A549 (cell line): ENCODE data around the gene RCVRN.

Experiments
- KDM1A ChIP-seq: fragments of 200-600 bp; sonication (generic); IDR thresholded peaks from 2 replicates; pipeline ENCODE4 v1.6.1; 2016; ENCODE audit warnings: low read depth, mild to moderate bottlenecking
- PHF8 ChIP-seq: fragments of 200-600 bp; sonication (generic); IDR thresholded peaks from 2 replicates; pipeline ENCODE4 v1.6.1; 2016; ENCODE audit warnings: low read depth, mild to moderate bottlenecking, antibody characterized with exemption, moderate library complexity, borderline replicate concordance
- POLR2A ChIP-seq: IDR thresholded peaks from 2 replicates; pipeline ENCODE4 v1.6.1; 2012; ENCODE audit warnings: mild to moderate bottlenecking, low read length

DNA sequence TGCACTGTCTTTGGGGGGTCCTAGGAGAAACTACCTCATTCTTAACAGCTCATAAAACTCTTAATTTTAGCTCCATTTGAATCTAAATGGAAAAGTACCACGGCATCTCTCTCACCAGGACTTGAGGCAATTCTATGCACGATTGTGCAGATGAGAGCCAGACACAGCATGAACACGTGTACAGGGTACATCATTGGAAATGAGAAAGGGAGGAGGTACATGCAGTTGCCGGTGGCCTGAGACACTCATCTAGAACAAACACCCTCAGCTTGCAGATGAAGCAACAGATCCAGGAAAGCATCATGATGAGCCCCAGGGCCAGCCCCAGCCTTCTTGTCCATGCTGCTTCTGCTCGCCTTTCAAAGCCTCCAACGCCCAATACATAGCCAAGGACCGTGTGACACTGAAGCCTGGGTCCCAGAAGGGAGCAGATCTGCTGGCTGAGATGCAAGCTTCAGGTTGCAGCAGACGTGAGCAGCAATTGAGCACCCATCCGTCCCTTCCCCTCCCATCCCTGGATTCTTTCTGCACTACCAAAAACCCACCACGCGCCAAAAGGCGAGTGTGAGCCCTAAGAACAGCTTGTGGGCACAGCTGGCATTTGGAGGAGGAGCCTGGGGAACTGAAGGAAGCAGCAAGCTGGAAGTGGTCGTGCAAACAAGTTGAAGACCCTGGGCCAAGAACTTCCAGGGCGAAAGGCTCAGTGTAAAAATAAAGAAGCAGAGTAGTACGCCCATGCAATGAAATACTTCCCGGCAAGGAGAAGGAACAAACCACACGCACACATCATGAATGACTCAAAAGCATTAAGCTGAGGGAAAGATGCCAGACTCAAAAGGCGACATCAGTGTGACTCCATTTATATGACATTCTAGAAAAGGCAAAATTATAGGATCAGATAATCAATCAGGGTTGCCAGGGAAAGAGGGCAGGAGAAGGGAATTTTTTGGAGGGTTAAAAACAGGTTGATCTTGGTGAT, 7.3 kb upstream of the RCVRN start:
- TF ChIP-seq POLR2A (no peak), PHF8 (no peak), KDM1A (no peak)
